ENCODE data around the gene MYH3.

MYH3 gene

DNA sequence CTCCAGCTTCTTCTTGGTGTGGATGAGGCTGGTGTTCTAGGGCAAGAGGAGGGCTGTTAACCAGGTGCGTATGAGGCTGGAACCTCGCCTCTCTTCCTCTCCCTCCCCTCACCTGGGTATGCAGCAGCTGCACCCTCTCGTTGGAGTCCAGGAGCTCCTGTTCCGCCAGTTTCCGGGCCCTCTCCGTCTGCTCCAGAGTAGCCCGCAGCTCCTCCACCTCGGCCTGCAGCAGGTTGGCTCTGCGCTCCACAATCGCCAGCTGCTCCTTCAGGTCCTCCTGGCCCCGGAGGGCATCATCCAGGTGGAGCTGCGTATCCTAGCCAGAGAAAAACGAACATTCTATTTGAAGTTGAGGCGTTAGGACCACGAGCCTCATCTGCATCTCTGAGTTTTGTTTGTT is 25.4 kb downstream of the MYH3 start:
- no peak for DNase-seq
- no peak for TF ChIP-seq GATA1 (IDR thresholded peaks at IDR 0.05; ENCODE audit: low read depth, low read length)
- TF ChIP-seq POLR2A (IDR thresholded peaks at IDR 0.05; ENCODE audit: low read length), result no peak

DNA sequence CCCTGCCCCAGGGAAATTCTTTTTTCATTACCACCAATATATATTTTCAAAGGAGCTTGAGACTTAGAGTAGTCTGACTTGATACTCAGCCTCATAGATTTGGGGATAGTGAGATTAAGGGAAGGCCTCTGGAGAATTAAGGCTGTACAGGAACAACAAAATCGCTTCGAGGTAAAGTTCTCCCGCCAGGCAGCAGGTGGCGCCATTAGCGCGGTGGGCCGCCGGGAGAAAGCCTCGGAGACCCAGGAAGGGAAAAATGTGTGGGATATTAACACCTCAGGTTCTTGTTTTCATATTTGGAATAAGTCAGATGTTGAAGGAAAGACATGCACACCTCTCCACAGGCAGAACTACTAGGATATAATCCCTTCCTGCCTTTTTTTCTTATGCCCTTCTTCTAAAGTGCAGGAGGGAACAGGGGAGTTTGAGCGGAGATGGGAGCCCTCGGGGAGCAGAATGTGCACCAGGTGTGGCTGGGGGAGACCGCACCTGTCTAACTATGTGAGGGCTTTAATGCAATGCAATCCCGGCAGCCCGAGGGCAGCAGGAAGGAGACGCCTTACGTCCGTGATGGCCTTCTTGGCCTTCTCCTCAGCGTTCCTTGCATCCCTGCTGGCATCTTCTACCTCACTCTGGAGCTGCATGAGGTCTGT is 25.9 kb downstream of the MYH3 start:
- TF ChIP-seq POLR2A (IDR thresholded peaks at IDR 0.05; ENCODE audit: low read length), result no peak
- no peak for TF ChIP-seq GATA1 (IDR thresholded peaks at IDR 0.05; ENCODE audit: low read depth, low read length)
- peak; percentile 24 to 56 for DNase-seq

DNA sequence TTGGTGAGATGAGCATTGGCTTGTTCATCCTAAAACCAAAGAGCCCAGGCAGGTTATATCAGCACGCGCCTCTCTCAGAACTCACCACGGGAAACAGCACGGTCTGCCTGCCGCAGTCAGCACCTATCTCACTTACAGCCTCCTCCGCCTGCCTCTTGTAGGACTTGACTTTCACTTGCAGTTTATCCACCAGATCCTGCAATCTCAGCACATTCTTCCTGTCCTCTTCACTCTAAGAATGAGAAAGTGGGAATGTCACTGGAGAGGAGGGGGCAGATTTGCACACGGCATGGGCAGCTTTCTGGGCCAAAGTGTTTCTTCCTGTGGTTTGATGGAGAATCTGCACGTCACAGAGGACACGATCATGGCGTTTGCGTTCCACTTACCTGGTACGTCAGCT is 27.4 kb downstream of the MYH3 start:
- no peak for DNase-seq
- TF ChIP-seq POLR2A (IDR thresholded peaks at IDR 0.05; ENCODE audit: low read length) (no peak), GATA1 (IDR thresholded peaks at IDR 0.05; ENCODE audit: low read depth, low read length) (no peak)

DNA sequence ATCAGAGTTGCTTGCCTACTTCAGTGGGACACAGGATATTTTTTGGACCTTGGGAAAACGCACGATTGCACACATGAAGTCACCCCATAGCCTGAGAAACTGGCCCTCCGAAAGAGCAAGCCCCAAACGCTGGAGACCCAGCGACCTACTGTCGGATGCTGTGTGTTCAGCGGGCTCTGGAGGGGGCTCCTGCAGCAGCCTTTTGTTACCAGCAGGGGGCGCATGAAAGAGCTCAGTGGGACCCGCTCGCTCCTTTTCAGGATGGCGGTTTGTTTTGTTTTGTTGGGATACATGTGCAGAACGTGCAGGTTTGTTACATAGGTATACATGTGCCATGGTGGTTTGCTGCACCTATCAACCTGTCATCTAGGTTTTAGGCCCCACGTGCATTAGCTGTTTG is 28.4 kb downstream of the MYH3 start:
- DNase-seq, result peak; percentile 25 to 34

DNA sequence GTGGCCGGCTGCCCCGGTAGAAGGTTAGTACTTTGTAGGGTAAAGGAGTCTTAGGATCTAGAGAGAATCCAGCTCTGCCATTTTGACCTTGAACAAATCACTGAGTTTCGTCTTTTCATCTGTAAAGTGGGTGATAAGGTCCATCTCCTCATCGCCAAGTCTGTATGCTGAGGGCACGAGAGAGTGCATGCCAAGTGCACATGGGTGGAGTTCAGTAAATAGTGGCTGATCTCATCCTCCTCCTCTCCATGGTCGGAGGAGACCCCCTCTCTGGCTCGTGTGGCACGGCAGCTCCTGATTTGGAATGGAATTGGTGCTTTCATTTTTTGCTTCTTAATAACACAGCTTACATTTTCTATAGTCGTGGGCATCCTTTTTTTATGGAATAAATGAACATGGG is 30.7 kb downstream of the MYH3 start:
- DNase-seq, result no peak
- TF ChIP-seq POLR2A (IDR thresholded peaks at IDR 0.05; ENCODE audit: low read length), result no peak
- no peak for TF ChIP-seq GATA1 (IDR thresholded peaks at IDR 0.05; ENCODE audit: low read depth, low read length)

More for the DNA sequence above, 28.4 kb downstream of the MYH3 start:
- TF ChIP-seq GATA1 (IDR thresholded peaks at IDR 0.05; ENCODE audit: low read depth, low read length), result no peak
- TF ChIP-seq POLR2A (IDR thresholded peaks at IDR 0.05; ENCODE audit: low read length), result no peak

DNA sequence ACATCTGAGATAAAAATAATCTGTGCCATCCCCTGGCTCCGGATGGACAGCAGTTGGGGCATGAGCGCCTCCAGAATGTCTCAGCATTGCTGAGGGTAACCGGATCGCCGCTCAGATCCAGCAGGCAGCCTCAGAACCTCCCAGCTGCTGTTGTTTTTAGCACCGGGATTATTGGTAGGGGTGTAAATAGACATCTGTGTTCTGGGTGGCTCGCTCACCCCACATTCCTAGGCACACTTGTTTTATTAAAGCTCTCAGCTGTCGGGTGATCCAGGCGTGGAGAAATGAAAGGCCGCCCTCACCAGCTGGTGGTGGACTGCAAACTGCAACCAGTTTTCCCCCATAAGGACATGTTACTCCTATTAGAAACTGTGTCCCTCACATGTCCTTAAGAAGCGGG is 32.1 kb downstream of the MYH3 start:
- TF ChIP-seq POLR2A (IDR thresholded peaks at IDR 0.05; ENCODE audit: low read length) (no peak), GATA1 (IDR thresholded peaks at IDR 0.05; ENCODE audit: low read depth, low read length) (no peak)
- no peak for DNase-seq

DNA sequence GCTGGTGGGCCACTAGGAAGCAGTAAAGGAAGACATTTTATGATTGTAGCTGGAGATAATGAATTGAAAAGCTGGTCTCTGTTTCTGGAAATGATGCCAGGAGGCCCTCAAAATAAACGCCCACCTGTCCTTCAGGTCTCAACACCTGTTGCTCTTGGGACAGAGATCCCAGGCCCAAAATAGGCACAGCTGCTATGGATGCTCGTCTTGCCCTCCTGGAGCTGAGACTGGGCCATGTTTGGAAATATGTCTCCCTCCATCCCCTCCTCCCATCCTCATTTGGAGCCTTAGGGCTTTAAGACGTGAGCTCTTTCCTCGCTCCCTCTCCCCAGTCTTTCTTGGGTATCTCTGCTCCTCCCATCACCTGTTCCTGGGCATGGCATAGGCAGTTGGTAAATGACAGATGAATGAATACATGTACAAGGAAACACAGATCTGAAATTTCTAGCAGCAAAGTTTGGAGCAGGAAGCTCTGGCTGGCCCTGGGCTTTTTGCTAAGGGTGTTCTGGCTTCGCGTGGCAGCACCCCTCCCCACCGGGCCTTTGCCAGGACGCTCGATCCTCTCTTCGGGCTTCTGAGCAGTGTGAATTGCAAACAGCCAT is 33.3 kb downstream of the MYH3 start:
- TF ChIP-seq POLR2A (IDR thresholded peaks at IDR 0.05; ENCODE audit: low read length), result no peak
- no peak for TF ChIP-seq GATA1 (IDR thresholded peaks at IDR 0.05; ENCODE audit: low read depth, low read length)
- no peak for DNase-seq

DNA sequence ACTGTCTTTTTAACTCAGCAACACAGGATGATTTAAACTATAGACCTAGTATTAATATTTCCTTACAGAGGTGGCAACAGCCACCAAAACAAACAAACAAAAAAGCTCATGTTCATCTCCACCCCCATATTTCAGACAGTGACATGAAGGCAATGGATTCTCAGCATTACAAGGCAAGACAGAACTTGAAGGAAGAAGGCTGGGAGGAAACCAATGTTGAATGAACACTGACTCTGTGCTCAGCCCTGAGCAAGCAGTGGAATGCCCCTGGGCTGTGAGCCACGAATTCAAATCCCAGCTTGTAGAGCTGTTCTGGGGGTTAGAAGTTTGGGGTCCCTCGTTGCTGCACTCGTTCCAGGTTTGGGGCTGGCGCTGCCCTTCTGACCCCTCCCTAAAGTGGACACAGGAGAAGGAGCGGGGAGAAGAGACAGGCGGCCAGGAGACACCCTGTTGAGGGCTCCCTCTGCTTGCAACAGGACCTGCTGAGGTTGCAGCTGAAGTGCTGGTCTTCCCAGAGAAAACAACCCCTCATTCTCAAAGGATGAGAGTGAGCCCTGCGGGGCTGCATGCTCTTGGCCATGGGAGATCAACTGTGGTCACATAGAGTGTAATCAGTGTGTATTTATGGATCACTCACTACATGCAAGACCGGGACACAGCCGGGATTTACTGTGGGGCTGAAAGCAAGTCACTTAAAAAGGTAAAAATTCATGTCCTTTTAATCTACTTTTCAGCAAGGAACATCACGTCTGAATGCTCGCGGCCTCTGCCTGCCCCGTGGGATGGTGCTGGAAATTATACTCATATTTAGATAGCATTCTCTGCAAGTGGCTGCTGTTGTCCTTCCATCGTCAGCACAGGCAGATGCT is 34.3 kb downstream of the MYH3 start:
- TF ChIP-seq GATA1 (IDR thresholded peaks at IDR 0.05; ENCODE audit: low read depth, low read length), result no peak
- no peak for TF ChIP-seq POLR2A (IDR thresholded peaks at IDR 0.05; ENCODE audit: low read length)
- DNase-seq, result no peak

DNA sequence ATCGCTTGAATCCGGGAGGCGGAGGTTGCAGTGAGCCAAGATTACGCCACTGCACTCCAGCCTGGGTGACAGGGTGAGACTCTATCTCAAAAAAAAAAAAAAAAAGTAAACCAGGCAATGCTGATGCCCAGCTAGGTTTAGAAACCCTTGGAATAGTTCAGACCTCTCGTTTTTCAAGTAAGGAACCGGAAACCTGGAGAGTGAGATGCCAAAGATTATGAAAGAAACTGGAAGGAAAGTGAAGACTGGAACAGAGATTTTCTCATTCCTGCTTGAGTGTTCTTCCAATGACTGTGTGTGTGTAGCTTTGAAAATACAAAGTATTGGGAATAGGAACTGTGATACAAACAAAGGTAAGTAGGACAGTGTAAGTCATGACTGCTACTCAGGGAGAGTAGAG is 35.7 kb downstream of the MYH3 start:
- TF ChIP-seq POLR2A (IDR thresholded peaks at IDR 0.05; ENCODE audit: low read length), result no peak

DNA sequence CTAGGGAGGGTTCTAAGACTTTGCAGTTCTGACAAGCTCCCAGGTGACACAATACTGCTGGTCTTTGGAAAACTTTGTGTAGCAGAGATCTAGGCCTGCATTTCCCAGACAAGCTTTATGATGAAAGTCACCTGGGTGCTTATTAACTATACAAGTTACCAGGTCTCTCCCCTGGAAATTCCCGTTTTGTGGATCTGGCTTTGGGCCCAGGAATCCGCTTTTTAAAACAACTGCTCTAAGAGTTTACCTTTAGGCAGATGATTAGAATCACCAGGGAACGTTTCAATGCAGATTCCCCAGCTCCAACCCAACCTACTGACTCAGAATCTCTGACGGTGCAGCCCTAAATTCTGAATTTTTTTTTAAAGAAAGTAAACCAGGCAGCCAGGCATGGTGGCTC is 36.3 kb downstream of the MYH3 start:
- no peak for DNase-seq
- no peak for TF ChIP-seq GATA1 (IDR thresholded peaks at IDR 0.05; ENCODE audit: low read depth, low read length)
- TF ChIP-seq POLR2A (IDR thresholded peaks at IDR 0.05; ENCODE audit: low read length), result no peak

More for the DNA sequence above, 35.7 kb downstream of the MYH3 start:
- DNase-seq, result no peak

DNA sequence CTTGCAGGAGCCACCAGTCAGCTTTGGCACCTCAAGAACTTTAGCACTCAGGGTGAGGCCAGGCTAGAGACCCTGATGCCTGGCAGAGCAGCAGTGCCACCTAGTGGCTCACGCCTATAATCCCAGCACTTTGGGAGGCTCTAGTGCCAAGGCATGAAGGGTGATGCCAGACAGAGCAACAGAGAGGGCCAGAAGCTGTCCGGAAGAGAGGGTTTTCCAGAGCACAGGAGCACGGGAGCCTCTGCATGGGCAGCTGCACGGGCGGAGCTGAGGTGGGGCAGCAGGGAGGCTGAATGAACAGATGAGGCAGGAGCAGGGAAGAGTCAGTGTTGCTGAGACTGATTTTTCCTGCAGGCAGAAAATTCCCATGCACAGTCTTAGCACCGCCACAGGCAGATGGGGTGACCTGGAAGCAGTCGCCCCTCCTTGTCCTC is 38.9 kb downstream of the MYH3 start:
- peak; percentile 62 to 78 for DNase-seq
- TF ChIP-seq POLR2A (IDR thresholded peaks at IDR 0.05; ENCODE audit: low read length) (no peak), GATA1 (IDR thresholded peaks at IDR 0.05; ENCODE audit: low read depth, low read length) (no peak)

DNA sequence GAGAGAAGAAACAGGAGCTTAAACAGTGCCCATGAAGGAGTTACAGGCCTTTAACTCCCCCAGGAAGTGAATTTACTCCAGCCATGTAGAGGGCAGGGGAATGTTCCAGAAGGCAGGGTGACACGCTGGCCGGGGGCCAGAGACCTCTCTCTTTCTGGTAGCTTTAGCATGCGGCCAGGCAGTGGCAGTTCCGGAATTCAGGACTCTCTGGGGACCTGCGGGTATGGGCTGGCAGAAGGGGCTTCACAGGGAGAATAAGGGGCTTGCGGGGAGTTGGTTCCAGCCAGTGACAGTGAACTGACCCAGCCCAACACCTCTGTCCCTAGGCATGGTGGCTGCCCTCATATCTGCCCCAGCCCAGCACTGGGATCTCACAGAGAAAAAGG is 40.0 kb downstream of the MYH3 start:
- TF ChIP-seq GATA1 (IDR thresholded peaks at IDR 0.05; ENCODE audit: low read depth, low read length), result no peak
- TF ChIP-seq POLR2A (IDR thresholded peaks at IDR 0.05; ENCODE audit: low read length), result no peak
- DNase-seq, result no peak

DNA sequence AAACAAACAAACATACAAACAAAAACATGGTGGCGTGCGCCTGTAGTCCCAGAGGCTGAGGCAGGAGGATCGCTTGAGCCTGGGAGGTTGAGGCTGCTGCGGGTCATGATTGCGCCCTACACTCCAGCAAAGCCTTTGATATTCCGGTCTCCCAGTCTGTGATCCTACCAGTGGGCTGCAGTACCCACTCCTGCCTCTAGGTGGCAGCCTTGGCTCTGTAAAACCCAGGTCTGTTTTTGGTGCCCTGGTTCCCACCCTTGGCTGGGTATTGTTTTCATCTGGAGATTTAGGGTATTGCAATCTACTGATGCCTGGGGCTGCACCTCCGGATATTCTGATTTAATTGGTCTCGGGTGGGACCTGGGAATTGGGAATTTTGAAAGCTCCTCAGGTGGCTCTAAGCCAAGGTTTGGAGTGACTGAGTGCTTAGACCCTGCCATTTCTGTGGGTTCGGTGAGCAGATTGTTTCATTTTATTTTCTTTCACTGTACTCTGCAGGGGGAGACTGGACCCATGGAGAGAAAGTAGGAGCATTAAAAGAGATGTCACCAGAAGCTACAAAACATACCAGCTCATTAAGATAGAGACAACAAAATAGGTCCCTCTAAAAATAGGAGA is 40.5 kb downstream of the MYH3 start:
- DNase-seq, result peak; percentile 67 to 77
- TF ChIP-seq POLR2A (IDR thresholded peaks at IDR 0.05; ENCODE audit: low read length) (no peak), GATA1 (IDR thresholded peaks at IDR 0.05; ENCODE audit: low read depth, low read length) (no peak)

DNA sequence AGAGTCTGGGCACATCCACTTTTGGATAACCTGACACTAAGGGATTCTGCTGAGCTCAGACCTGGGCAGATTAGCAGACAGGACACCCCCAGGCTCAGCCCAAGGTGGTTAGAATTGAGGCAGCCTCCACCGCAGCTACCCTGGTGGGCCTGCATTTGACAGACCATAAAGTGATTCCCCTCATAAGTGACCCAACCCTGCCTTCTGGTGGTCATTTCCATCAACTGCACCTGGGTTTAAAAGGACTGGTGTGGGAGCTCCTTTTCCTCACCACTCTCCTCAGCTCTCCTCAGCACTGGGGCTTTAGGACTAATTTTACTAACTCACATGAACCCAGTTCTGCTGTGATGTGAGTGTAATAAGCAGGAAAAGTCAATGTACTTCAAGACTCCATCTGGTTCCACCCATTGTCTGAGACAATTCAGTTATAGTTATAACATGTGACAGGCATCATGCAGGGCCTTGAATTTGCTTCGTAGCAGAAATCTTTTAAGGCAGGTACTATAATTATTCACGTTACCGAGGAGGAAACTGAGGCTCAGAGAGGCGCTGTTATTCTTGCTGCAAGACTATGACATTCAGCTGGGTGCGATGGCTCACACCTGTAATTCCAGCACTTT is 42.5 kb downstream of the MYH3 start:
- TF ChIP-seq POLR2A (IDR thresholded peaks at IDR 0.05; ENCODE audit: low read length) (no peak), GATA1 (IDR thresholded peaks at IDR 0.05; ENCODE audit: low read depth, low read length) (no peak)
- peak; percentile 33 to 63 for DNase-seq

Data from erythroblast (primary cell).